KMS-11 (cell line): Measurements from ENCODE around the gene MPRIP.

Experiments
- H2AFZ ChIP-seq: fragments of 200-600 bp; sonication (generic); 2 replicates; pipeline ENCODE4 v1.6.1; 2016; ENCODE audit warnings: antibody characterized with exemption, mixed run types, low read depth
- H3K27ac ChIP-seq: fragments of 200-600 bp; sonication (generic); 2 replicates; pipeline ENCODE4 v1.6.1; 2016; ENCODE audit warnings: mild to moderate bottlenecking, mixed run types
- H3K27me3 ChIP-seq: fragments of 200-600 bp; sonication (generic); 2 replicates; pipeline ENCODE4 v1.6.1; 2017; ENCODE audit warnings: mild to moderate bottlenecking, low read depth, mixed run types, moderate library complexity; ENCODE audit not compliant: insufficient read depth
- H3K36me3 ChIP-seq: fragments of 200-600 bp; sonication (generic); 2 replicates; pipeline ENCODE4 v1.6.1; 2017; ENCODE audit warnings: mild to moderate bottlenecking, mixed run types; ENCODE audit not compliant: insufficient read depth
- H3K4me1 ChIP-seq: fragments of 200-600 bp; sonication (generic); 2 replicates; pipeline ENCODE4 v1.6.1; 2016; ENCODE audit warnings: mild to moderate bottlenecking, low read depth, mixed run types; ENCODE audit not compliant: poor library complexity, severe bottlenecking
- H3K4me2 ChIP-seq: fragments of 200-600 bp; sonication (generic); 2 replicates; pipeline ENCODE4 v1.7.0; 2016; ENCODE audit warnings: mild to moderate bottlenecking, mixed run types
- H3K4me3 ChIP-seq: fragments of 200-600 bp; sonication (generic); IDR thresholded peaks from 2 replicates; pipeline ENCODE4 v1.6.1; 2017; ENCODE audit warnings: low read depth, low read length, mixed read lengths; ENCODE audit not compliant: insufficient read depth
- H3K79me2 ChIP-seq: fragments of 200-600 bp; sonication (generic); 2 replicates; pipeline ENCODE4 v1.6.1; 2016; ENCODE audit warnings: low read depth, mixed run types; ENCODE audit not compliant: insufficient read depth
- H3K9ac ChIP-seq: fragments of 200-600 bp; sonication (generic); 2 replicates; pipeline ENCODE4 v1.6.1; 2016; ENCODE audit warnings: mild to moderate bottlenecking, mixed run types
- H4K20me1 ChIP-seq: fragments of 200-600 bp; sonication (generic); 2 replicates; pipeline ENCODE4 v1.6.1; 2016; ENCODE audit warnings: mild to moderate bottlenecking, mixed run types; ENCODE audit not compliant: insufficient read depth
- TF ChIP-seq, protein P1 (sequence below): fragments of 200-600 bp; sonication (generic); conservative IDR thresholded peaks from 2 replicates; pipeline ENCODE4 v1.6.1; 2017; ENCODE audit warnings: low read depth, mild to moderate bottlenecking, antibody characterized with exemption, low read length, moderate library complexity, mixed read lengths

The MPRIP gene

DNA sequence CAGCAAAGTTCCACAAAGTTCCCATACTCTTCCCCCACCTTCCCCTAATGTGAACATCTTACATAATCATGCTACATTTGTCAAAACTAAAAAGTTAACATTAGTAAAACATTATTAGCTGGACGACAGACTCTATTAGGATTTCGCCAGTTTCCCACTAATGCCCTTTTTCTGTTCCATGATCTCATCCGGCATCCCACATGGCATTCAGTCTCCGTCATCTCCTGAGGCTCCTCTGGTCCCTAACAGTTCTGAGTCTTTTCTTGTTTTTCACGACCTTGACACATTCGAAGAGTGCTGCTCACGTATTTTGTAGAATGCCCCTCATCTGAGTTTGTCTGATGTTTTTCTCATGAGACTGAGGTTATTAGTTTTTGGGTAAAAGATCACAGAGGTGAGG, 8.8 kb upstream of the MPRIP start:
- H3K4me1 ChIP-seq = no peaks in the 10 kb centered on the region
- H3K4me3 ChIP-seq = no peak overlapping the region
- no peaks in the 10 kb centered on the region for H3K27me3 ChIP-seq
- TF ChIP-seq, protein P1, sequence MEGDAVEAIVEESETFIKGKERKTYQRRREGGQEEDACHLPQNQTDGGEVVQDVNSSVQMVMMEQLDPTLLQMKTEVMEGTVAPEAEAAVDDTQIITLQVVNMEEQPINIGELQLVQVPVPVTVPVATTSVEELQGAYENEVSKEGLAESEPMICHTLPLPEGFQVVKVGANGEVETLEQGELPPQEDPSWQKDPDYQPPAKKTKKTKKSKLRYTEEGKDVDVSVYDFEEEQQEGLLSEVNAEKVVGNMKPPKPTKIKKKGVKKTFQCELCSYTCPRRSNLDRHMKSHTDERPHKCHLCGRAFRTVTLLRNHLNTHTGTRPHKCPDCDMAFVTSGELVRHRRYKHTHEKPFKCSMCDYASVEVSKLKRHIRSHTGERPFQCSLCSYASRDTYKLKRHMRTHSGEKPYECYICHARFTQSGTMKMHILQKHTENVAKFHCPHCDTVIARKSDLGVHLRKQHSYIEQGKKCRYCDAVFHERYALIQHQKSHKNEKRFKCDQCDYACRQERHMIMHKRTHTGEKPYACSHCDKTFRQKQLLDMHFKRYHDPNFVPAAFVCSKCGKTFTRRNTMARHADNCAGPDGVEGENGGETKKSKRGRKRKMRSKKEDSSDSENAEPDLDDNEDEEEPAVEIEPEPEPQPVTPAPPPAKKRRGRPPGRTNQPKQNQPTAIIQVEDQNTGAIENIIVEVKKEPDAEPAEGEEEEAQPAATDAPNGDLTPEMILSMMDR = no peak
- H3K36me3 ChIP-seq = no peaks in the 10 kb centered on the region
- H2AFZ ChIP-seq = no peak overlapping the region
- H3K79me2 ChIP-seq = no peaks in the 10 kb centered on the region
- no peaks in the 10 kb centered on the region for H4K20me1 ChIP-seq
- H3K4me2 ChIP-seq = no peak overlapping the region
- no peak overlapping the region for H3K9ac ChIP-seq
- H3K27ac ChIP-seq = no peak overlapping the region

DNA sequence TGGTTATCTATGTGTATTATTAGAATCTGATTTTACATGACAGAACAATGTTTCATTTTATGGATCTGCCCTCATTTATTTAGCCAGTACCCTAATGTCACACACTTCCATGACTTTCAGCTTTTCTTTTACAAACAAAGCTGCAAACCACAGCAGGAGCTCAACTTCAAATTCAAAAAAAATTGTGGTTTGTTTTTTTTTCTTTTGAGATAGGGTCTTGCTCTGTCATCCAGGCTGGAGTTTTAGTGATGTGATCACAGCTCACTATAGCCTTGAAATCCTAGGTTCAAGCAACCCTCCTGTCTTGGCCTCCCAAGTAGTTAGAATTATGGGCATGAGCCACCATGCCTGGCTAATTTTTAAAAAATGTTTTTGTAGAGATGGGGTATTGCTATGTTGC, 8.2 kb upstream of the MPRIP start:
- no peak overlapping the region for H3K4me2 ChIP-seq

DNA sequence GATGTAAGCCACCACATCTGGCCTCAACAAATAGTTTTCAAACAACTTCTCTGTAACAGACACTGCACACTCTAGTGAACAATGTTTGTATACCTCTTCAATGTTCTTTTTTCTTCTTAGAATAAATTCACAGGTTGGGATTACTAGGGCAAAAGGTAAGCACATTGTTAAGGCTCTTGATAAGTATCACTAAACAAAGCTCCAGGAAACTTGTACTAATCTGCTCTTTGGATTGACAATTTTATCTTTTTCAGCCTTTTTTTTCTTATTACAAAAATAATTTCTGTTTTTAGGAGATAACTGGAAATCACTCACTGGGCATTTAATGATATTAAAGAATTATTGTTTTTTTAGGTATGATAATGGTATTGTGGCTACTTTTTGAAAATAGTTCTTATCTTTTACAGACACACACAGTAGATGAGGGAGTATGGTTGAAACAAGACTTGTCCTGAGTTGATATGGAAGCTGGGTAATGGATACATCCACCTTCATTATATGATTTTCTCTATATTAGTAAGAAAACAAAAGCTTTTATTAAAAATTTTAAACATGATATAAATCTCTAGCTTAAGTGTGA, 7.7 kb upstream of the MPRIP start:
- Histone ChIP-seq H3K4me2 (no peak overlapping the region), H4K20me1 (no peaks in the 10 kb centered on the region), H3K27me3 (no peaks in the 10 kb centered on the region), H3K4me1 (no peaks in the 10 kb centered on the region), H3K36me3 (no peaks in the 10 kb centered on the region), H3K79me2 (no peaks in the 10 kb centered on the region), H3K4me3 (no peak overlapping the region), H3K27ac (no peak overlapping the region), H2AFZ (no peak overlapping the region), H3K9ac (no peak overlapping the region)
- TF ChIP-seq, protein P1 = no peak

More for the DNA sequence above, 8.2 kb upstream of the MPRIP start:
- no peaks in the 10 kb centered on the region for H3K4me1 ChIP-seq
- no peak overlapping the region for H3K4me3 ChIP-seq
- H3K27me3 ChIP-seq = no peaks in the 10 kb centered on the region
- no peak overlapping the region for H2AFZ ChIP-seq
- TF ChIP-seq, protein P1 = no peak
- H4K20me1 ChIP-seq = no peaks in the 10 kb centered on the region
- H3K9ac ChIP-seq = no peak overlapping the region
- H3K27ac ChIP-seq = no peak overlapping the region
- H3K36me3 ChIP-seq = no peaks in the 10 kb centered on the region
- H3K79me2 ChIP-seq = no peaks in the 10 kb centered on the region

DNA sequence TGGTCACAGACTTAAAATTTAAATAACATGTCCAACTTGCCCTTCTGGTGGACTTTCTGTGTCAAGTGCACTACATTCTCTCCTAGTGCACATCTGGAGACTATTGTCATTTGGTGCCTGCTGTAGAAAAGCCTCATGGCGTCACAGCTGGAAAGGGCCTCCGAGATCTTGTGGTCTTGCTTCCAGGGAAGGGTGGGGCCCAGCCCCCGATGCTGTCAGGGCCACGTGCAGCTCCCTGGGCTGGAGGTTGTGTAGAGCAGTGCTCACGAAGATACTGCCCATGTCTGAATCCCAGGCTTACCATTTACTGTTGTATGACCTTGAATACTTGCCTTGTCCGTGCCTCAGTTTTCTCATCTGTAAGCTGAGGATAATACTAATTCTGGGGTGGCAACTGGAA, 6.8 kb upstream of the MPRIP start:
- H3K79me2 ChIP-seq = no peaks in the 10 kb centered on the region
- H4K20me1 ChIP-seq = no peaks in the 10 kb centered on the region
- TF ChIP-seq, protein P1 = no peak
- no peak overlapping the region for H3K4me2 ChIP-seq
- H3K36me3 ChIP-seq = no peaks in the 10 kb centered on the region
- no peak overlapping the region for H3K27ac ChIP-seq
- H3K27me3 ChIP-seq = no peaks in the 10 kb centered on the region
- H3K4me1 ChIP-seq = no peaks in the 10 kb centered on the region
- H3K9ac ChIP-seq = no peak overlapping the region
- H3K4me3 ChIP-seq = no peak overlapping the region
- H2AFZ ChIP-seq = no peak overlapping the region
